H1 (cell line): ENCODE results near the gene EMP2. TPM values are rescaled to one million over a fixed set of nuclear protein-coding genes. Genes with fewer than 3 reads are reported as not detected.

ENCODE experiments used
- CTCF ChIA-PET: fragments of 300-600 bp; sonication (Branson Sonifier 250); formaldehyde crosslinking; loops from one replicate; lab custom pipeline; 2021; ENCODE audit not compliant: partially characterized antibody; lab: Charles Lee
- POLR2A ChIA-PET: fragments of 300-600 bp; sonication (Branson Sonifier 250); formaldehyde crosslinking; loops from one replicate; lab custom pipeline; 2021; ENCODE audit warnings: inconsistent platforms; ENCODE audit not compliant: partially characterized antibody; lab: Charles Lee
- DNase-seq, 2 experiments: peaks; one replicate each; pipeline versions ENCODE4 v3.0.0 to v3.0.0-alpha.2; 2010 to 2022; ENCODE audit warnings: low spot score in 2 of 2, low read depth in 1 of 2, mixed read lengths in 1 of 2
- FAIRE-seq: peaks from 2 replicates; lab custom pipeline; 2011; peaks lifted over from hg19 to GRCh38; lab: Jason Lieb, UNC
- H2AFZ ChIP-seq: 2 replicates; pipeline ENCODE4 v1.8.1; 2012; ENCODE audit warnings: low read length, inconsistent platforms
- H2AK5ac ChIP-seq: 2 replicates; pipeline ENCODE4 v1.6.1; 2013; ENCODE audit warnings: low read depth, low read length
- H2BK120ac ChIP-seq: replicated peaks from 2 replicates; pipeline ENCODE3; 2013; ENCODE audit warnings: low read depth, low read length, inconsistent platforms
- H2BK12ac ChIP-seq: 2 replicates; pipeline ENCODE4 v1.6.1; 2013; ENCODE audit warnings: low read depth, low read length
- H2BK15ac ChIP-seq: 2 replicates; pipeline ENCODE4 v1.6.1; 2013; ENCODE audit warnings: low read length
- H2BK20ac ChIP-seq: 2 replicates; pipeline ENCODE4 v1.6.1; 2013; ENCODE audit warnings: low read length
- H2BK5ac ChIP-seq: 2 replicates; pipeline ENCODE4 v1.6.1; 2013; ENCODE audit warnings: low read depth, low read length
- H3K14ac ChIP-seq: 2 replicates; pipeline ENCODE4 v1.6.1; 2013; ENCODE audit warnings: inconsistent platforms; ENCODE audit not compliant: insufficient read length
- H3K18ac ChIP-seq: 2 replicates; pipeline ENCODE4 v1.6.1; 2013; ENCODE audit warnings: low read length; ENCODE audit errors: extremely low read depth
- H3K23ac ChIP-seq: 2 replicates; pipeline ENCODE4 v1.6.1; 2013; ENCODE audit warnings: inconsistent platforms; ENCODE audit not compliant: insufficient read length
- H3K23me2 ChIP-seq: 2 replicates; pipeline ENCODE4 v1.6.1; 2013; ENCODE audit warnings: low read depth, low read length
- H3K27ac ChIP-seq: 2 replicates; pipeline ENCODE4 v1.6.1; 2011; ENCODE audit warnings: low read depth, low read length, inconsistent platforms
- H3K27me3 ChIP-seq, 4 experiments: replicated peaks in 1 of 4; 1 replicate in 1 of 4; 2 replicates in 3 of 4; pipeline versions ENCODE4 v1.6.1 to v1.8.1; 2011 to 2013; ENCODE audit warnings: low read length in 3 of 4, mild to moderate bottlenecking in 3 of 4, inconsistent platforms in 2 of 4, mixed read lengths in 2 of 4, moderate library complexity in 1 of 4; ENCODE audit not compliant: control insufficient read depth in 3 of 4, insufficient read depth in 3 of 4; ENCODE audit errors: extremely low read depth in 1 of 4
- H3K36me3 ChIP-seq, 4 experiments: 2 replicates each; pipeline versions ENCODE4 v1.6.1 to v1.8.1; 2011 to 2013; ENCODE audit warnings: mild to moderate bottlenecking in 4 of 4, low read length in 3 of 4, moderate library complexity in 2 of 4, control low read depth in 1 of 4, inconsistent platforms in 1 of 4; ENCODE audit not compliant: insufficient read depth in 4 of 4, control insufficient read depth in 2 of 4
- H3K4ac ChIP-seq: replicated peaks from 2 replicates; pipeline ENCODE3; 2013; ENCODE audit warnings: low read length, low read depth, mixed read lengths, inconsistent platforms; ENCODE audit not compliant: insufficient read length
- H3K4me1 ChIP-seq, 4 experiments: replicated peaks in 1 of 4; 1 replicate in 1 of 4; 2 replicates in 3 of 4; pipeline versions ENCODE4 v1.6.1 to v1.8.1; 2011 to 2013; ENCODE audit warnings: low read length in 3 of 4, inconsistent platforms in 2 of 4, mixed read lengths in 1 of 4; ENCODE audit not compliant: insufficient read depth in 4 of 4, control insufficient read depth in 3 of 4
- H3K4me2 ChIP-seq, 2 experiments: 2 replicates each; pipeline versions ENCODE4 v1.6.1 to v1.8.1; 2011 to 2013; ENCODE audit warnings: low read depth in 2 of 2, low read length in 2 of 2, control low read depth in 1 of 2, inconsistent platforms in 1 of 2, mild to moderate bottlenecking in 1 of 2; ENCODE audit not compliant: insufficient read depth in 1 of 2
- H3K4me3 ChIP-seq, 4 experiments: fragments of 200-600, 300-600 bp in 1 of 4; sonication (generic), shearing (Covaris generic), sonication (Bioruptor Twin) in 1 of 4; 2 replicates each; pipeline versions ENCODE4 v1.5.1 to v1.8.1; 2011 to 2016; ENCODE audit warnings: low read length in 4 of 4, low read depth in 3 of 4, control low read depth in 2 of 4, inconsistent platforms in 2 of 4, mild to moderate bottlenecking in 2 of 4, mixed read lengths in 1 of 4, moderate library complexity in 1 of 4; ENCODE audit not compliant: insufficient read depth in 2 of 4; ENCODE audit errors: extremely low read depth in 1 of 4
- H3K56ac ChIP-seq: replicated peaks from 2 replicates; pipeline ENCODE3; 2013; ENCODE audit warnings: low read depth, mild to moderate bottlenecking, mixed read lengths, low read length, inconsistent platforms; ENCODE audit not compliant: insufficient read length
- H3K79me1 ChIP-seq: 2 replicates; pipeline ENCODE4 v1.6.1; 2013; ENCODE audit warnings: low read depth, low read length, control low read depth
- H3K79me2 ChIP-seq, 2 experiments: 2 replicates each; pipeline versions ENCODE4 v1.6.1 to v1.8.1; 2012 to 2013; ENCODE audit warnings: low read length in 2 of 2, mild to moderate bottlenecking in 2 of 2, inconsistent platforms in 1 of 2; ENCODE audit not compliant: insufficient read depth in 2 of 2, control insufficient read depth in 1 of 2
- H3K9ac ChIP-seq, 4 experiments: replicated peaks in 1 of 4; 1 replicate in 1 of 4; 2 replicates in 3 of 4; pipeline versions ENCODE4 v1.6.1 to v1.8.1; 2011 to 2013; ENCODE audit warnings: low read depth in 3 of 4, low read length in 3 of 4, control low read depth in 2 of 4, mild to moderate bottlenecking in 2 of 4, moderate library complexity in 2 of 4, inconsistent platforms in 1 of 4; ENCODE audit errors: extremely low read depth in 1 of 4
- H3K9me3 ChIP-seq, 2 experiments: 2 replicates each; pipeline versions ENCODE4 v1.6.1 to v1.8.1; 2012 to 2013; ENCODE audit warnings: mild to moderate bottlenecking in 2 of 2, moderate library complexity in 2 of 2, control low read depth in 1 of 2, inconsistent platforms in 1 of 2, low read depth in 1 of 2, low read length in 1 of 2, mixed read lengths in 1 of 2; ENCODE audit not compliant: insufficient read depth in 2 of 2
- H4K20me1 ChIP-seq, 2 experiments: replicated peaks in 1 of 2; 2 replicates each; pipeline versions ENCODE3 to v1.8.1; 2011 to 2013; ENCODE audit warnings: inconsistent platforms in 2 of 2, low read length in 2 of 2, mild to moderate bottlenecking in 1 of 2; ENCODE audit not compliant: insufficient read depth in 2 of 2, control insufficient read depth in 1 of 2
- H4K5ac ChIP-seq: 2 replicates; pipeline ENCODE4 v1.6.1; 2013; ENCODE audit warnings: low read length, low read depth, mixed read lengths, inconsistent platforms; ENCODE audit not compliant: insufficient read length
- H4K8ac ChIP-seq: 2 replicates; pipeline ENCODE4 v1.8.0; 2013; ENCODE audit warnings: mild to moderate bottlenecking, moderate library complexity, low read length, inconsistent platforms; ENCODE audit not compliant: insufficient read depth; ENCODE audit errors: extremely low read depth
- H4K91ac ChIP-seq: replicated peaks from 2 replicates; pipeline ENCODE3; 2013; ENCODE audit warnings: low read length, mixed read lengths, inconsistent platforms; ENCODE audit not compliant: insufficient read length
- CBX5 ChIP-seq: fragments of 300-800, 300-1000 bp; sonication (generic); IDR thresholded peaks from 2 replicates; pipeline ENCODE4 v1.7.1; 2016; ENCODE audit warnings: antibody characterized with exemption, low read length, low read depth
- CHD2 ChIP-seq: IDR thresholded peaks from 2 replicates; pipeline ENCODE4 v1.6.1; 2012; ENCODE audit warnings: low read length, improper control_type of control experiment
- MAFK ChIP-seq: IDR thresholded peaks from 2 replicates; pipeline ENCODE4 v1.6.1; 2012; ENCODE audit warnings: low read depth, mild to moderate bottlenecking, improper control_type of control experiment, low read length
- SIN3A ChIP-seq, 2 experiments: IDR thresholded peaks in 1 of 2; conservative IDR thresholded peaks in 1 of 2; 2 replicates each; pipeline ENCODE4 v1.6.1; 2011 to 2012; ENCODE audit warnings: low read length in 2 of 2, improper control_type of control experiment in 1 of 2, low read depth in 1 of 2, mild to moderate bottlenecking in 1 of 2
- TCF12 ChIP-seq: IDR thresholded peaks from 2 replicates; pipeline ENCODE4 v1.6.1; 2011; ENCODE audit warnings: low read depth, mild to moderate bottlenecking, low read length
- WGBS, 2 experiments: shearing (Covaris generic) in 1 of 2; methylation state at CpG; one replicate each; pipeline versions ENCODE4 v1.1.6 to v1.1.7; 2013 to 2015; ENCODE audit warnings: low lambda C conversion rate in 2 of 2, mixed read lengths in 2 of 2, inconsistent platforms in 1 of 2, low coverage in 1 of 2, missing lambda C conversion rate in 1 of 2; ENCODE audit not compliant: insufficient replicate concordance in 2 of 2, insufficient coverage in 1 of 2, insufficient read length in 1 of 2; ENCODE audit errors: extremely low coverage in 1 of 2, missing lambda C conversion rate in 1 of 2; 5-methylcytosine and 5-hydroxymethylcytosine counted together
- polyA plus RNA-seq, 7 experiments: library from polyadenylated mRNA; depleted of rRNA in 3 of 7; stranded (reverse) in 5 of 7; unstranded in 2 of 7; fragments of >200 nt in 5 of 7; fragments of 200-250 nt in 2 of 7; gene quantifications; 1 replicate in 5 of 7; 2 replicates in 1 of 7; 4 replicates in 1 of 7; pipeline versions ENCODE4 v1.2.1 to v1.2.3, GENCODE V29; 2011 to 2013; ENCODE audit warnings: missing spikeins in 2 of 7, mixed read lengths in 2 of 7
- total RNA-seq: library from RNA; stranded (reverse); fragmentation: NEBNext Ultra II Directional; extraction: Animal tissue kit (Norgen Biotek cat#: 25700); gene quantifications from 2 replicates; pipeline ENCODE4 v1.2.1, GENCODE V29; 2021
- TF ChIP-seq, protein P1 (sequence below): IDR thresholded peaks from 2 replicates; pipeline ENCODE4 v1.6.1; 2012; ENCODE audit warnings: low read length, inconsistent platforms

EMP2 gene
- total and polyA plus RNA-seq, 2 of the 8 experiments (the other 6 are each of a cell fraction or from before 2014, with no cell fraction given) = 22.6 to 23.3 TPM

DNA sequence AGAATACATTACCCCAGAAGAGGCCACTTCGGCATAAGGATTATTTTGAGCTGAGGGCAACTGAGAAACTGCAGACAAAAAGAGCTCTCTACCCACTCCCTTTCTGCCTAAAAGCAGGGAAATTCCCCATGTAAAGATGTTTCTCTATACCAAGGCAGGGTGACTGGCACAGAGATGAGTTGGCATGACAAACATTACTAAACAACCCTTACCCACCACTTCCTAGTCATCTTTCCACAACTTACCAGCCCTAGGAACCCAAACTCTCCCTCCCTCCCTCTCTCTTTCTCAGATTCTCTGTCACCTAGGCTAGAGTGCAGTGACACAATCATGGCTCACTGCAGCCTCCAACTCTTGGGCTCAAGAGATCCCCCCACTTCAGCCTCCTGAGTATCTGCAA, 68.6 kb downstream of the EMP2 start:
- Histone ChIP-seq H3K23me2 (no peaks in the 10 kb centered on the region), H3K56ac (no peak overlapping the region), H4K91ac (no peak overlapping the region), H4K8ac (no peak overlapping the region), H3K9ac (no peak overlapping the region), H3K9me3 (no peaks in the 10 kb centered on the region), H3K14ac (no peak overlapping the region), H2BK20ac (no peak overlapping the region), H2BK120ac (no peak overlapping the region), H2BK15ac (no peak overlapping the region), H3K36me3 (no peaks in the 10 kb centered on the region), H3K23ac (no peak overlapping the region), H3K18ac (no peak overlapping the region), H2BK5ac (no peak overlapping the region), H3K4me1 (peaks cover 0 to 4% (median 0%) of the 10 kb centered on the region in 4 experiments; a peak in 1 of 7 replicates), H3K4me2 (no peak overlapping the region), H3K79me2 (no peaks in the 10 kb centered on the region), H3K79me1 (no peaks in the 10 kb centered on the region), H3K4ac (no peak overlapping the region), H3K27ac (no peak overlapping the region), H2AK5ac (no peak overlapping the region), H4K5ac (no peak overlapping the region), H2BK12ac (no peak overlapping the region), H3K27me3 (no peaks in the 10 kb centered on the region), H4K20me1 (no peaks in the 10 kb centered on the region), H2AFZ (no peak overlapping the region), H3K4me3 (no peak overlapping the region)
- 90% methylated on average over 1 of the region's 1 CpG; no CpG with 5 or more reads in 1 of the 2 experiments for WGBS, 2 experiments
- no peak for FAIRE-seq
- CTCF ChIA-PET = interaction anchor here (0.7 to 1.0 kb wide), 3 partner anchors 10 to 212 kb away, joined by 3 read pairs; partner anchors contain the start of gene EMP2
- TF ChIP-seq TCF12 = no peak
- TF ChIP-seq CHD2 = no peak
- no peak for TF ChIP-seq CBX5
- TF ChIP-seq MAFK = no peak
- no peak for TF ChIP-seq SIN3A (conservative IDR thresholded peaks at IDR 0.05 in 1 of 2, IDR thresholded peaks at IDR 0.05 in 1 of 2; ENCODE audit: low read depth in 1 of 2, low read length in 2 of 2)
- TF ChIP-seq, protein P1, sequence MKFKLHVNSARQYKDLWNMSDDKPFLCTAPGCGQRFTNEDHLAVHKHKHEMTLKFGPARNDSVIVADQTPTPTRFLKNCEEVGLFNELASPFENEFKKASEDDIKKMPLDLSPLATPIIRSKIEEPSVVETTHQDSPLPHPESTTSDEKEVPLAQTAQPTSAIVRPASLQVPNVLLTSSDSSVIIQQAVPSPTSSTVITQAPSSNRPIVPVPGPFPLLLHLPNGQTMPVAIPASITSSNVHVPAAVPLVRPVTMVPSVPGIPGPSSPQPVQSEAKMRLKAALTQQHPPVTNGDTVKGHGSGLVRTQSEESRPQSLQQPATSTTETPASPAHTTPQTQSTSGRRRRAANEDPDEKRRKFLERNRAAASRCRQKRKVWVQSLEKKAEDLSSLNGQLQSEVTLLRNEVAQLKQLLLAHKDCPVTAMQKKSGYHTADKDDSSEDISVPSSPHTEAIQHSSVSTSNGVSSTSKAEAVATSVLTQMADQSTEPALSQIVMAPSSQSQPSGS = no peak
- POLR2A ChIA-PET = no interaction called here
- DNase-seq = no peak
